ENCODE measurements around the gene GLMN.

GLMN gene

DNA sequence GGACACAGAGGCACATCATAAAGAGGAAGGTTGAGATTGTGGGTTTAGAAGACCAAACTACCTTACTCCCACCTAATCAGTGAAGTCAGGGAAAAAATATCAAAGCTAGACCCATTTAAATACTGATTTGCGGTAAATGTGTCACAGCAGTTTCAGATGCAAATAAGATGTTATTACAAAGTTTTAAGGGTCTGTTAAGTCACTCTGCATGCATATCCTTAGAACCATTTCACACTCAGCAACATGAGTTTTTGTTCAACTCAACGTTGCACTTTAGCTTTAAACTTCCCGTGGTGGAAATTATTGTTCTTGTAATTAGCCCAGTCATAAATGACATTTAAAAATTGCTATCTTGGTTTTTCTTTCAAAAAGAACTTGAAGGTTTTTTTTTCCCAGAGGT, 34.9 kb upstream of the GLMN start:
- TF ChIP-seq, protein P1, sequence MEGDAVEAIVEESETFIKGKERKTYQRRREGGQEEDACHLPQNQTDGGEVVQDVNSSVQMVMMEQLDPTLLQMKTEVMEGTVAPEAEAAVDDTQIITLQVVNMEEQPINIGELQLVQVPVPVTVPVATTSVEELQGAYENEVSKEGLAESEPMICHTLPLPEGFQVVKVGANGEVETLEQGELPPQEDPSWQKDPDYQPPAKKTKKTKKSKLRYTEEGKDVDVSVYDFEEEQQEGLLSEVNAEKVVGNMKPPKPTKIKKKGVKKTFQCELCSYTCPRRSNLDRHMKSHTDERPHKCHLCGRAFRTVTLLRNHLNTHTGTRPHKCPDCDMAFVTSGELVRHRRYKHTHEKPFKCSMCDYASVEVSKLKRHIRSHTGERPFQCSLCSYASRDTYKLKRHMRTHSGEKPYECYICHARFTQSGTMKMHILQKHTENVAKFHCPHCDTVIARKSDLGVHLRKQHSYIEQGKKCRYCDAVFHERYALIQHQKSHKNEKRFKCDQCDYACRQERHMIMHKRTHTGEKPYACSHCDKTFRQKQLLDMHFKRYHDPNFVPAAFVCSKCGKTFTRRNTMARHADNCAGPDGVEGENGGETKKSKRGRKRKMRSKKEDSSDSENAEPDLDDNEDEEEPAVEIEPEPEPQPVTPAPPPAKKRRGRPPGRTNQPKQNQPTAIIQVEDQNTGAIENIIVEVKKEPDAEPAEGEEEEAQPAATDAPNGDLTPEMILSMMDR (IDR thresholded peaks at IDR 0.05; ENCODE audit: low read depth, low read length), result no peak
- TF ChIP-seq MYC (IDR thresholded peaks at IDR 0.05; ENCODE audit: low read depth, low read length) (no peak), POLR2A (IDR thresholded peaks at IDR 0.05; ENCODE audit: extremely low read depth, insufficient read length) (no peak)
- TF ChIP-seq, protein P2, sequence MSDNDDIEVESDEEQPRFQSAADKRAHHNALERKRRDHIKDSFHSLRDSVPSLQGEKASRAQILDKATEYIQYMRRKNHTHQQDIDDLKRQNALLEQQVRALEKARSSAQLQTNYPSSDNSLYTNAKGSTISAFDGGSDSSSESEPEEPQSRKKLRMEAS (IDR thresholded peaks at IDR 0.05; ENCODE audit: low read depth, low read length), result no peak
- H3K4me3 ChIP-seq (ENCODE audit: low read depth, low read length), result no peak overlapping the region
- no peak for DNase-seq (ENCODE audit: low read depth)

GRCh38 chr1:92329347-92330129, 30.8 kb upstream of the GLMN start:
- DNase-seq (ENCODE audit: low read depth), result no peak
- no peak for TF ChIP-seq POLR2A (IDR thresholded peaks at IDR 0.05; ENCODE audit: extremely low read depth, insufficient read length)
- TF ChIP-seq MYC (IDR thresholded peaks at IDR 0.05; ENCODE audit: low read depth, low read length), result no peak
- TF ChIP-seq, protein P1 (IDR thresholded peaks at IDR 0.05; ENCODE audit: low read depth, low read length), result no peak
- TF ChIP-seq, protein P2 (IDR thresholded peaks at IDR 0.05; ENCODE audit: low read depth, low read length), result no peak
- no peak overlapping the region for H3K4me3 ChIP-seq (ENCODE audit: low read depth, low read length)

GRCh38 chr1:92327794-92328193, 29.0 kb upstream of the GLMN start:
- DNase-seq (ENCODE audit: low read depth), result no peak
- H3K4me3 ChIP-seq (ENCODE audit: low read depth, low read length), result no peak overlapping the region
- TF ChIP-seq MYC (IDR thresholded peaks at IDR 0.05; ENCODE audit: low read depth, low read length) (no peak), POLR2A (IDR thresholded peaks at IDR 0.05; ENCODE audit: extremely low read depth, insufficient read length) (no peak)
- TF ChIP-seq, protein P2 (IDR thresholded peaks at IDR 0.05; ENCODE audit: low read depth, low read length), result no peak
- TF ChIP-seq, protein P1 (IDR thresholded peaks at IDR 0.05; ENCODE audit: low read depth, low read length), result no peak

DNA sequence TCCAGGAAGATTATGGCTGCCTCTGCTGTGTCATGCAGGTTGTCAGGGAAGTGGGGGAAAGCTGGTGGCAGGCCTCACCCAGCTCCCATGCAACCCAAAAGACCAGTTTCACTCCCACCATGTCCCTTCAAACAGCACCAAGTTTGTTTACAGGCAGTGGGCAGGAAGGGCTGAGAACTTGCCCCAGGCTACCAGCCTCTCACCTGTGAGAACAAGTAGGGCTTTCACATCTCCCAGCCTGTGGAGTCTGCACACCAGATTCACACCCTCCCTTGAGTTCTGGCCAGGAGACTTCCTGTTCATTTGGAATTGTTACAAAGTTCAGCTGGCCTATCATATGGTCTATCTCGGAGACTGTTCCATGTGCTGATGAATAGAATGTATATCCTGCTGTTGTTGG, 27.9 kb upstream of the GLMN start:
- TF ChIP-seq, protein P1 (IDR thresholded peaks at IDR 0.05; ENCODE audit: low read depth, low read length), result no peak
- TF ChIP-seq, protein P2 (IDR thresholded peaks at IDR 0.05; ENCODE audit: low read depth, low read length), result no peak
- no peak for TF ChIP-seq MYC (IDR thresholded peaks at IDR 0.05; ENCODE audit: low read depth, low read length)
- no peak for TF ChIP-seq POLR2A (IDR thresholded peaks at IDR 0.05; ENCODE audit: extremely low read depth, insufficient read length)
- H3K4me3 ChIP-seq (ENCODE audit: low read depth, low read length), result no peak overlapping the region
- no peak for DNase-seq (ENCODE audit: low read depth)

DNA sequence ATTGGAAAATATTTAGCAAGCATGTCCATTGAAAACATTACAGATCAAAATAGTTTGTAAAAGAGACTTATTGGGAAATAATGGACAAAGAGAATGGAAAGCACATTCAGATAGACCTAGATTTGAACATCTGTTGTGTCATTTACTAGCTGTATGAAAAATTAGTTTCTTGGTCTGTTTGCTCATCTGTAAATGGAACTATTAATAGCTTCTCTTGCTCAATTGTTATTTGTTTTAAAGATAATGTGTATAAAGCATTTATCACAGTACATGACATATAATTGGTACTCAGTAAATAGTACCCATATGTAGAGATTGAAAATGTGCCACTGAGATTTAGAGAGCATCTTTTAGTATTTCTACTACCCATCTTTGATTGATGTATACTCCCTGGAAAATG, 26.0 kb upstream of the GLMN start:
- no peak for DNase-seq (ENCODE audit: low read depth)
- H3K4me3 ChIP-seq (ENCODE audit: low read depth, low read length), result no peak overlapping the region
- TF ChIP-seq POLR2A (IDR thresholded peaks at IDR 0.05; ENCODE audit: extremely low read depth, insufficient read length) (no peak), MYC (IDR thresholded peaks at IDR 0.05; ENCODE audit: low read depth, low read length) (no peak)
- TF ChIP-seq, protein P1 (IDR thresholded peaks at IDR 0.05; ENCODE audit: low read depth, low read length), result no peak
- TF ChIP-seq, protein P2 (IDR thresholded peaks at IDR 0.05; ENCODE audit: low read depth, low read length), result no peak
